ENCODE results near the gene COA7. TPM values are rescaled to one million over a fixed set of nuclear protein-coding genes. Genes with fewer than 3 reads are reported as not detected.
"Not testable (repeated sequence)": the region's sequence is repeated elsewhere in the genome, so short reads cannot be mapped to it uniquely, and the experiment has no call there.

COA7 gene
- total RNA-seq, 3 donors from 2014 or later (not counting 1 experiment from before 2014, with no cell fraction given) = 1.8 to 4.7 (median 3.9) TPM

- Histone ChIP-seq H3K9me3 (ENCODE audit: control insufficient read depth, insufficient read depth, low read length) (no peaks in the 10 kb centered on the region), H3K27me3 (ENCODE audit: control insufficient read depth, insufficient read depth, low read length) (no peaks in the 10 kb centered on the region), H3K4me1 (ENCODE audit: control insufficient read depth, insufficient read depth, low read length) (peaks cover 14% of the 10 kb centered on the region), H3K36me3 (ENCODE audit: control insufficient read depth, insufficient read depth, low read length) (peaks cover 4% of the 10 kb centered on the region), H3K4me3 (ENCODE audit: low read length) (no peak overlapping the region), H3K27ac (ENCODE audit: low read length) (no peak overlapping the region)
- Mint-ChIP-seq H3K9me3 (no peaks in the 10 kb centered on the region), H3K4me1 (peaks cover 6 to 18% of the 10 kb centered on the region in 2 donors), H3K36me3 (peaks cover 7% of the 10 kb centered on the region), H3K27me3 (ENCODE audit: low read depth in 2 of 2) (peaks cover 0 to 4% of the 10 kb centered on the region in 2 donors), H3K4me3 (peak overlapping the region; percentile 37), H3K27ac (no peak overlapping the region)
- ATAC-seq (no peak), DNase-seq (no peak)
- TF ChIP-seq, protein P1, sequence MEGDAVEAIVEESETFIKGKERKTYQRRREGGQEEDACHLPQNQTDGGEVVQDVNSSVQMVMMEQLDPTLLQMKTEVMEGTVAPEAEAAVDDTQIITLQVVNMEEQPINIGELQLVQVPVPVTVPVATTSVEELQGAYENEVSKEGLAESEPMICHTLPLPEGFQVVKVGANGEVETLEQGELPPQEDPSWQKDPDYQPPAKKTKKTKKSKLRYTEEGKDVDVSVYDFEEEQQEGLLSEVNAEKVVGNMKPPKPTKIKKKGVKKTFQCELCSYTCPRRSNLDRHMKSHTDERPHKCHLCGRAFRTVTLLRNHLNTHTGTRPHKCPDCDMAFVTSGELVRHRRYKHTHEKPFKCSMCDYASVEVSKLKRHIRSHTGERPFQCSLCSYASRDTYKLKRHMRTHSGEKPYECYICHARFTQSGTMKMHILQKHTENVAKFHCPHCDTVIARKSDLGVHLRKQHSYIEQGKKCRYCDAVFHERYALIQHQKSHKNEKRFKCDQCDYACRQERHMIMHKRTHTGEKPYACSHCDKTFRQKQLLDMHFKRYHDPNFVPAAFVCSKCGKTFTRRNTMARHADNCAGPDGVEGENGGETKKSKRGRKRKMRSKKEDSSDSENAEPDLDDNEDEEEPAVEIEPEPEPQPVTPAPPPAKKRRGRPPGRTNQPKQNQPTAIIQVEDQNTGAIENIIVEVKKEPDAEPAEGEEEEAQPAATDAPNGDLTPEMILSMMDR (IDR thresholded peaks at IDR 0.05) = no peak
- 97% methylated on average over 7 of the region's 7 CpGs for WGBS (ENCODE audit: insufficient coverage)
- intact Hi-C loops (cut with micrococcal nuclease) = no loop called here
Measured at GRCh38 chr1:52695627-52696026, 2.5 kb downstream of the COA7 start.

GRCh38 chr1:52693843-52694242 lies 4.3 kb downstream of the COA7 start:
- TF ChIP-seq, protein P1 (IDR thresholded peaks at IDR 0.05) = no peak
- no peaks in the 10 kb centered on the region for H3K27me3 Mint-ChIP-seq (ENCODE audit: low read depth in 2 of 2)
- Histone ChIP-seq H3K36me3 (ENCODE audit: control insufficient read depth, insufficient read depth, low read length) (peaks cover 4% of the 10 kb centered on the region), H3K9me3 (ENCODE audit: control insufficient read depth, insufficient read depth, low read length) (no peaks in the 10 kb centered on the region), H3K27ac (ENCODE audit: low read length) (no peak overlapping the region), H3K4me3 (ENCODE audit: low read length) (no peak overlapping the region), H3K27me3 (ENCODE audit: control insufficient read depth, insufficient read depth, low read length) (no peaks in the 10 kb centered on the region), H3K4me1 (ENCODE audit: control insufficient read depth, insufficient read depth, low read length) (peaks cover 14% of the 10 kb centered on the region)
- intact Hi-C loops (cut with micrococcal nuclease) = no loop called here
- H3K27ac Mint-ChIP-seq = no peak overlapping the region
- ATAC-seq (no peak), DNase-seq (no peak)
- H3K4me3 Mint-ChIP-seq = no peak overlapping the region
- H3K4me1 Mint-ChIP-seq = peaks cover 6 to 18% of the 10 kb centered on the region in 2 donors
- no peaks in the 10 kb centered on the region for H3K9me3 Mint-ChIP-seq
- 100% methylated on average over 1 of the region's 1 CpG for WGBS (ENCODE audit: insufficient coverage)
- peaks cover 7% of the 10 kb centered on the region for H3K36me3 Mint-ChIP-seq

DNA sequence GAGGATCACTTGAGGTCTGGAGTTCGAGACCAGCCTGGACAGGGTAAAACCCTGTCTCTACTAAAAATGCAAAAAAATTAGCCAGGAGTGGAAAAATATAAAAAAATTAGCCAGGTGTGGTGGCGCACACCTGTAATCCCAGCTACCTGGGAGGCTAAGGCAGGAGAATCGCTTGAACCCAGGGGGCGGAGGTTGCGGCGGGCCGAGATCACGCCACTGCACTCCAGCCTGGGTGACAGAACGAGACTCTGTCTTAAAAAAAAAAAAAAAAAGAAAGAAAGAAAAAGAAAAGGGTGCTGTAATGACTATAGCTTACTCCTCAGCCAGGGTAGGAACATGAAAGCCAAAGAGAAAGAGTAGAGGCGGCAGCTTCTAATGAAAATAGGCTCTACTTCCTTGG lies 4.8 kb downstream of the COA7 start:
- H3K4me1 ChIP-seq (ENCODE audit: control insufficient read depth, insufficient read depth, low read length); H3K4me3 ChIP-seq (ENCODE audit: low read length); H3K4me3 Mint-ChIP-seq; H3K36me3 ChIP-seq (ENCODE audit: control insufficient read depth, insufficient read depth, low read length); H3K27me3 Mint-ChIP-seq (ENCODE audit: low read depth in 2 of 2); H3K27ac ChIP-seq (ENCODE audit: low read length); H3K9me3 Mint-ChIP-seq; ATAC-seq; H3K36me3 Mint-ChIP-seq; intact Hi-C loops (cut with micrococcal nuclease); H3K27me3 ChIP-seq (ENCODE audit: control insufficient read depth, insufficient read depth, low read length); H3K27ac Mint-ChIP-seq; H3K9me3 ChIP-seq (ENCODE audit: control insufficient read depth, insufficient read depth, low read length); DNase-seq: not testable (repeated sequence)
- 98% methylated on average over 6 of the region's 10 CpGs for WGBS (ENCODE audit: insufficient coverage)
- peaks cover 1 to 14% of the 10 kb centered on the region in 2 donors for H3K4me1 Mint-ChIP-seq

DNA sequence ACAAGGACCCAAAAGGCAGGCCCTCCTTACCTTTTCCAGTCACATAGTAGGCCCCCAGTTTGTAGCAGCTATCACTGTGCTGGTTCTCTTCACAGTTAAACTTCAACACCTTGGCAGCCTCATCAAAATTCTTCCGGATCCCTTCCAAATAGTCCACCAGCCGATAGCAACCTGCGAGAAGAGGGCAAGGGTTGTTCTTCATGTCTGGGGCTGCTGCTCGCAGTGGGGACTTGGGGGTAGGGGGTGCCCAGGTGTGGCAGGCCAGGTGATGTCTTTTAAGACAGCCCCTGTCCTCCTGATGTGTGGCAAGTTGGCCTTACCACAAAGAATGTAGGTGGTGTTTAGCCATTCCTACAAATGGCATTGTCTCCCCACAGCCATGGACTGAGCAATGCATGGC lies 5.5 kb downstream of the COA7 start:
- no peak overlapping the region for H3K27ac Mint-ChIP-seq

More for the DNA sequence above, 5.5 kb downstream of the COA7 start:
- no peak overlapping the region for H3K27ac ChIP-seq (ENCODE audit: low read length)
- Mint-ChIP-seq H3K4me1 (peaks cover 0 to 8% of the 10 kb centered on the region in 2 donors), H3K9me3 (no peaks in the 10 kb centered on the region), H3K27me3 (ENCODE audit: low read depth in 2 of 2) (no peaks in the 10 kb centered on the region), H3K36me3 (peaks cover 7% of the 10 kb centered on the region), H3K4me3 (no peak overlapping the region)
- no peak for DNase-seq
- H3K4me3 ChIP-seq (ENCODE audit: low read length) = no peak overlapping the region
- peaks cover 7% of the 10 kb centered on the region for H3K4me1 ChIP-seq (ENCODE audit: control insufficient read depth, insufficient read depth, low read length)
- H3K27me3 ChIP-seq (ENCODE audit: control insufficient read depth, insufficient read depth, low read length) = no peaks in the 10 kb centered on the region
- 95% methylated on average over 4 of the region's 4 CpGs for WGBS (ENCODE audit: insufficient coverage)
- ATAC-seq = no peak
- TF ChIP-seq, protein P1 (IDR thresholded peaks at IDR 0.05) = no peak
- intact Hi-C loops (cut with micrococcal nuclease) = no loop called here
- H3K36me3 ChIP-seq (ENCODE audit: control insufficient read depth, insufficient read depth, low read length) = peaks cover 4% of the 10 kb centered on the region
- no peaks in the 10 kb centered on the region for H3K9me3 ChIP-seq (ENCODE audit: control insufficient read depth, insufficient read depth, low read length)
